K562 (cell line): ENCODE data around the gene DPCD. TPM values are rescaled to one million over a fixed set of nuclear protein-coding genes. Genes with fewer than 3 reads are reported as not detected.

ENCODE experiments used
- AFF4 ChIP-seq: sonication (generic); formaldehyde crosslinking; IDR thresholded peaks from 2 replicates; pipeline ENCODE4 v1.8.0; 2023; ENCODE audit warnings: mild to moderate bottlenecking, missing genetic modification reagents
- E2F6 ChIP-seq, 2 experiments: IDR thresholded peaks; 2 replicates each; pipeline ENCODE4 v1.6.1; 2011; ENCODE audit warnings: borderline replicate concordance in 1 of 2, control low read depth in 1 of 2, low read depth in 1 of 2, low read length in 1 of 2, mild to moderate bottlenecking in 1 of 2, mixed read lengths in 1 of 2, moderate library complexity in 1 of 2; ENCODE audit not compliant: insufficient read depth in 1 of 2, insufficient read length in 1 of 2, poor library complexity in 1 of 2, severe bottlenecking in 1 of 2; ENCODE audit errors: extremely low read depth in 1 of 2
- FOXJ2 ChIP-seq: fragments of 200-800 bp; sonication (Bioruptor generic); IDR thresholded peaks from 2 replicates; pipeline ENCODE4 v1.6.1; 2016; ENCODE audit warnings: missing genetic modification characterization, missing compliant biosample characterization
- HEY1 ChIP-seq: fragments of 250-450 bp; sonication (Bioruptor Pico); IDR thresholded peaks from 2 replicates; pipeline ENCODE4 v1.5.0; 2020; ENCODE audit warnings: mild to moderate bottlenecking, moderate library complexity, borderline replicate concordance
- HNRNPH1 ChIP-seq: fragments of 200-400 bp; formaldehyde crosslinking; optimal IDR thresholded peaks from 2 replicates; pipeline ENCODE3; 2017; ENCODE audit warnings: low read depth, mild to moderate bottlenecking, low read length, moderate library complexity
- JUND ChIP-seq, 2 experiments: IDR thresholded peaks; 2 replicates in 1 of 2; 3 replicates in 1 of 2; pipeline ENCODE4 v1.6.1; 2011; ENCODE audit warnings: borderline replicate concordance in 2 of 2, low read depth in 2 of 2, low read length in 2 of 2, improper control_type of control experiment in 1 of 2, missing biosample characterization in 1 of 2, missing genetic modification characterization in 1 of 2, missing genetic modification reagents in 1 of 2
- LEF1 ChIP-seq: fragments of 450-650 bp; IDR thresholded peaks from 2 replicates; pipeline ENCODE4 v1.6.1; 2016; ENCODE audit warnings: mild to moderate bottlenecking
- NFIC ChIP-seq: fragments of 450-650 bp; IDR thresholded peaks from 2 replicates; pipeline ENCODE4 v1.6.1; 2017; ENCODE audit warnings: mild to moderate bottlenecking, inconsistent platforms
- PHF20 ChIP-seq: fragments of 450-650 bp; IDR thresholded peaks from 2 replicates; pipeline ENCODE4 v1.6.1; 2018; ENCODE audit not compliant: partially characterized antibody
- TAL1 ChIP-seq: fragments of 450-650 bp; IDR thresholded peaks from 2 replicates; pipeline ENCODE4 v1.6.1; 2016; ENCODE audit warnings: mild to moderate bottlenecking
- TCF15 ChIP-seq: fragments of 250-450 bp; sonication (Bioruptor Pico); IDR thresholded peaks from 2 replicates; pipeline ENCODE4 v1.8.0; 2022; ENCODE audit warnings: moderate library complexity, mild to moderate bottlenecking, inconsistent platforms
- TSHZ1 ChIP-seq: fragments of 250-450 bp; sonication (Bioruptor Pico); IDR thresholded peaks from 2 replicates; pipeline ENCODE4 v1.4.0; 2020; ENCODE audit warnings: mild to moderate bottlenecking, moderate library complexity
- XRCC4 ChIP-seq: IDR thresholded peaks from one replicate; pipeline ENCODE4 v1.6.1; 2011; ENCODE audit not compliant: insufficient read depth, insufficient read length; ENCODE audit errors: extremely low read depth
- ZBTB1 ChIP-seq: sonication (generic); formaldehyde crosslinking; IDR thresholded peaks from 2 replicates; pipeline ENCODE4 v1.8.1; 2023; ENCODE audit warnings: missing genetic modification reagents, low read depth, mild to moderate bottlenecking, borderline replicate concordance
- ZNF280A ChIP-seq: fragments of 450-650 bp; IDR thresholded peaks from 2 replicates; pipeline ENCODE4 v1.6.1; 2018; ENCODE audit warnings: mild to moderate bottlenecking, low read depth; ENCODE audit not compliant: partially characterized antibody
- ZNF551 ChIP-seq: fragments of 250-450 bp; sonication (Bioruptor Pico); IDR thresholded peaks from 2 replicates; pipeline ENCODE4 v1.5.0; 2021; ENCODE audit warnings: mild to moderate bottlenecking, moderate library complexity
- ZNF785 ChIP-seq: fragments of 250-450 bp; sonication (Bioruptor Pico); IDR thresholded peaks from 2 replicates; pipeline ENCODE4 v1.4.0; 2020; ENCODE audit warnings: mild to moderate bottlenecking
- ZNF79 ChIP-seq: fragments of 250-450 bp; sonication (Bioruptor Pico); IDR thresholded peaks from 2 replicates; pipeline ENCODE4 v1.4.0; 2020; ENCODE audit warnings: low read depth, mild to moderate bottlenecking, moderate library complexity
- polyA plus RNA-seq, 8 experiments: library from polyadenylated mRNA; depleted of rRNA in 4 of 8; stranded (reverse) in 5 of 8; unstranded in 3 of 8; fragments of >200 nt; fragmentation: Nextera tagmentation in 2 of 8; fragmentation: Illumina TruSeq in 1 of 8; extraction: Ambion mirVana in 2 of 8; extraction: Trizol in 1 of 8; gene quantifications; 2 replicates each; pipeline versions ENCODE4 v1.2.1 to v1.2.3, GENCODE V29; 2011 to 2014; ENCODE audit warnings: inconsistent platforms in 1 of 8, missing spikeins in 1 of 8
- total RNA-seq, 7 experiments: library from RNA; depleted of rRNA in 6 of 7; stranded (reverse); fragments of >200 nt in 6 of 7; fragmentation: Illumina TruSeq in 2 of 7; extraction: Trizol in 2 of 7; gene quantifications; 2 replicates each; pipeline versions ENCODE4 v1.2.1 to v1.2.3, GENCODE V29; 2011 to 2021; ENCODE audit warnings: low replicate concordance in 1 of 7

The DPCD gene
- total and polyA plus RNA-seq, 9 of the 15 experiments (the other 6 are each of a cell fraction or from before 2014, with no cell fraction given): 12.1 to 45.2 (median 20.0) TPM

- TF ChIP-seq TSHZ1 (CRISPR knock-in tag) (no peak), HNRNPH1 (no peak), ZNF79 (no peak), E2F6 (IDR thresholded peaks at IDR 0.05; ENCODE audit: borderline replicate concordance in 1 of 2, extremely low read depth in 1 of 2, insufficient read depth in 1 of 2, insufficient read length in 1 of 2, low read depth in 1 of 2, low read length in 1 of 2, poor library complexity in 1 of 2, severe bottlenecking in 1 of 2) (no peak), AFF4 (CRISPR knock-in tag) (no peak), JUND (IDR thresholded peaks at IDR 0.05; ENCODE audit: borderline replicate concordance, low read depth, low read length) (no peak), JUND (tag; IDR thresholded peaks at IDR 0.05; ENCODE audit: borderline replicate concordance, low read depth, low read length) (no peak), TAL1 (peak; percentile 58), ZNF280A (no peak), XRCC4 (no peak), ZNF551 (CRISPR knock-in tag) (no peak), LEF1 (no peak), PHF20 (no peak), NFIC (no peak), ZNF785 (no peak), FOXJ2 (tag) (no peak), HEY1 (CRISPR knock-in tag) (no peak), ZBTB1 (no peak), TCF15 (CRISPR knock-in tag) (no peak)
Observed at GRCh38 chr10:101607124-101607523, 19.0 kb downstream of the DPCD start (continued).
